Loucy (cell line): ENCODE data around the gene MET.

Source experiments
- CTCF ChIP-seq: fragments of 200-600 bp; sonication (generic); conservative IDR thresholded peaks from 2 replicates; pipeline ENCODE4 v1.5.1; 2014; ENCODE audit warnings: mild to moderate bottlenecking, antibody characterized with exemption, low read length
- EZH2phosphoT487 ChIP-seq: fragments of 200-600 bp; IDR thresholded peaks from 2 replicates; pipeline ENCODE4 v1.6.1; 2018; ENCODE audit warnings: antibody characterized with exemption, mild to moderate bottlenecking, moderate library complexity, borderline replicate concordance

DNA sequence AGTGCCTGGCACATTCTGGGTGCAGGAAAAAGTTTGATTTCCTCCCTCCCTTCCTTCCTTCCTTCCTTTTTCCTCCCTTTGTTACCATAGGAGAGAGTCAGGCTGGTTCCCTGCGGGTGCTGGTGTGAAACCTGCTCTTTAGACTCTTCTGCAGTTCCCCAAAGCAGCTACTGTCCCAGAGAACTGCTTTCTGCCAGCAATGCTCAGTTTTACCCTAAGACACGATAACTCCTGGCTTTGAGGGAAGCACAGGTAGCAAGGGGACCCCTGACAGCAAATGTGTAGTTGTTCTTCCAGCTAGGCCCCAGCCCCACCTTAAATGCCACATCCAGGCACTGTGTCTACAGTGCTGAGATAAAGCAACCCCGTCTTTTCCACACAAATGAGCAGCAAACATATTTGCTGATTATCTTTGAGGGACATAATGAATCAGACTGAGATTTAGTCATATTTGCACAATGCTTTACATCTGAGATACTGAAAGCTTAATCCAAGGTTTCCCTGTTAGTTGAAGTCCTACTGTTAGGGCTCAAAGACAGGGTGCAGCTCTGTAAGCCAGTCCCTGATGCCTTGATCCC, 55.5 kb downstream of the MET start:
- TF ChIP-seq CTCF, result no peak
- TF ChIP-seq EZH2phosphoT487, result no peak
